ENCODE data around the gene CMTM2. TPM values are rescaled to one million over a fixed set of nuclear protein-coding genes. Genes with fewer than 3 reads are reported as not detected.
"Not testable (repeated sequence)": the region's sequence is repeated elsewhere in the genome, so short reads cannot be mapped to it uniquely, and the experiment has no call there.

CMTM2 gene
- polyA plus RNA-seq, 1 experiment = not detected

GRCh38 chr16:66629856-66630255, 50.6 kb downstream of the CMTM2 start:
- CTCF ChIA-PET = interaction anchor here (1.5 kb wide), 1 partner anchor 20 kb away, joined by 6 read pairs; no protein-coding TSS in a partner anchor
- POLR2A ChIA-PET = no interaction called here
- Histone ChIP-seq H3K36me3 (ENCODE audit: control insufficient read depth, insufficient read depth, low read length) (no peaks in the 10 kb centered on the region), H3K4me3 (ENCODE audit: low read depth, low read length) (no peak overlapping the region), H3K27me3 (ENCODE audit: control insufficient read depth, insufficient read depth, low read length) (no peaks in the 10 kb centered on the region)
- TF ChIP-seq CTCF (IDR thresholded peaks at IDR 0.05; ENCODE audit: insufficient read depth, low read depth, low read length) = no peak
- DNase-seq (ENCODE audit: low read depth) = no peak

- DNase-seq (ENCODE audit: low read depth); H3K36me3 ChIP-seq (ENCODE audit: control insufficient read depth, insufficient read depth, low read length); CTCF ChIA-PET; POLR2A ChIA-PET; H3K4me3 ChIP-seq (ENCODE audit: low read depth, low read length); H3K27me3 ChIP-seq (ENCODE audit: control insufficient read depth, insufficient read depth, low read length): not testable (repeated sequence)
These were observed 51.4 kb downstream of the CMTM2 start for GRCh38 chr16:66630561-66631260.

- H3K4me3 ChIP-seq (ENCODE audit: low read depth, low read length); CTCF ChIA-PET; POLR2A ChIA-PET; DNase-seq (ENCODE audit: low read depth); H3K27me3 ChIP-seq (ENCODE audit: control insufficient read depth, insufficient read depth, low read length); H3K36me3 ChIP-seq (ENCODE audit: control insufficient read depth, insufficient read depth, low read length): not testable (repeated sequence)
These were observed 52.3 kb downstream of the CMTM2 start for GRCh38 chr16:66631558-66631957.

GRCh38 chr16:66634527-66635196, 55.4 kb downstream of the CMTM2 start:
- no peak overlapping the region for H3K4me3 ChIP-seq (ENCODE audit: low read depth, low read length)
- H3K36me3 ChIP-seq (ENCODE audit: control insufficient read depth, insufficient read depth, low read length) = no peaks in the 10 kb centered on the region
- POLR2A ChIA-PET = interaction anchor here (0.6 kb wide), 1 partner anchor 16 kb away, joined by 3 read pairs; no protein-coding TSS in a partner anchor
- H3K27me3 ChIP-seq (ENCODE audit: control insufficient read depth, insufficient read depth, low read length) = no peaks in the 10 kb centered on the region; the same call in 1 of the 2 replicates
- no peak for DNase-seq (ENCODE audit: low read depth)
- CTCF ChIA-PET = interaction anchor here (0.8 to 6.0 kb wide), 4 partner anchors 12 to 196 kb away, joined by 3 to 37 read pairs (median 4); partner anchors contain the start of gene NAE1
- TF ChIP-seq CTCF (IDR thresholded peaks at IDR 0.05; ENCODE audit: insufficient read depth, low read depth, low read length) = no peak

- Histone ChIP-seq H3K27me3 (ENCODE audit: control insufficient read depth, insufficient read depth, low read length) (no peaks in the 10 kb centered on the region; the same call in 1 of the 2 replicates), H3K36me3 (ENCODE audit: control insufficient read depth, insufficient read depth, low read length) (no peaks in the 10 kb centered on the region), H3K4me3 (ENCODE audit: low read depth, low read length) (no peak overlapping the region)
- POLR2A ChIA-PET = interaction anchor here (0.6 kb wide), 1 partner anchor 17 kb away, joined by 3 read pairs; no protein-coding TSS in a partner anchor
- TF ChIP-seq CTCF (IDR thresholded peaks at IDR 0.05; ENCODE audit: insufficient read depth, low read depth, low read length) = no peak
- CTCF ChIA-PET = interaction anchor here (0.8 to 6.0 kb wide), 4 partner anchors 11 to 195 kb away, joined by 3 to 37 read pairs (median 4); partner anchors contain the start of gene NAE1
- no peak for DNase-seq (ENCODE audit: low read depth)
These were observed 56.1 kb downstream of the CMTM2 start for GRCh38 chr16:66635406-66635805.

GRCh38 chr16:66636199-66636598, 56.9 kb downstream of the CMTM2 start:
- no peak for TF ChIP-seq CTCF (IDR thresholded peaks at IDR 0.05; ENCODE audit: insufficient read depth, low read depth, low read length)
- CTCF ChIA-PET = interaction anchor here (1.2 to 6.0 kb wide), 3 partner anchors 10 to 194 kb away, joined by 3 to 37 read pairs (median 3); partner anchors contain the start of gene NAE1
- H3K36me3 ChIP-seq (ENCODE audit: control insufficient read depth, insufficient read depth, low read length) = no peaks in the 10 kb centered on the region
- H3K4me3 ChIP-seq (ENCODE audit: low read depth, low read length) = no peak overlapping the region
- DNase-seq (ENCODE audit: low read depth) = no peak
- POLR2A ChIA-PET = no interaction called here
- H3K27me3 ChIP-seq (ENCODE audit: control insufficient read depth, insufficient read depth, low read length) = no peaks in the 10 kb centered on the region; the same call in 1 of the 2 replicates

All from BJ (cell line).